Measurements from ENCODE around the gene JAG2. TPM values are rescaled to one million over a fixed set of nuclear protein-coding genes. Genes with fewer than 3 reads are reported as not detected.

The JAG2 gene
- total RNA-seq, 4 donors from 2014 or later: 5.4 to 29.9 (median 6.6) TPM

- no peak for DNase-seq
- Histone ChIP-seq H3K27me3 (no peaks in the 10 kb centered on the region), H3K36me3 (no peaks in the 10 kb centered on the region), H3K4me1 (peaks cover 26 to 41% (median 38%) of the 10 kb centered on the region in 4 donors), H3K27ac (peak overlapping the region; percentile 93 to 97 (median 94)), H3K9me3 (no peaks in the 10 kb centered on the region), H3K4me3 (peak overlapping the region; percentile 62 to 90 (median 79))
- in situ Hi-C loops (cut with MboI; ENCODE audit: low pct_ligation_motif_present in 1 of 4, low pct_unique_long_range_greater_than_20kb in 1 of 4, low sequenced_read_pairs in 3 of 4) (loop anchor here in 2 of 4 donors (10.0 to 25.0 kb wide), 2 partner anchors 193 to 260 kb away; no protein-coding TSS in a partner anchor), intact Hi-C loops (cut with DNase I; ENCODE audit: low total_unique reads) (loop anchor here (10.0 kb wide), 1 partner anchor 260 kb away; no protein-coding TSS in a partner anchor)
- WGBS, 2 donors (ENCODE audit: low coverage in 1 of 2): 56% methylated on average over 14 of the region's 14 CpGs; no CpG with 5 or more reads in 1 of the 2 donors
- TF ChIP-seq POLR2AphosphoS5 (IDR thresholded peaks at IDR 0.05) (no peak), EP300 (IDR thresholded peaks at IDR 0.05; ENCODE audit: low read depth) (no peak), POLR2A (IDR thresholded peaks at IDR 0.05) (no peak), CTCF (IDR thresholded peaks at IDR 0.05) (no peak)
These were observed 74.2 kb downstream of the JAG2 start for GRCh38 chr14:105094193-105094907.

GRCh38 chr14:105093431-105094192 lies 75.0 kb downstream of the JAG2 start:
- Histone ChIP-seq H3K4me3 (peak overlapping the region; percentile 62 to 90 (median 79)), H3K9me3 (no peaks in the 10 kb centered on the region), H3K27ac (peak overlapping the region; percentile 93 to 97 (median 94)), H3K27me3 (no peaks in the 10 kb centered on the region), H3K36me3 (no peaks in the 10 kb centered on the region), H3K4me1 (peaks cover 26 to 48% (median 42%) of the 10 kb centered on the region in 4 donors)
- WGBS, 2 donors (ENCODE audit: low coverage in 1 of 2): 0% methylated on average over 34 of the region's 76 CpGs; no CpG with 5 or more reads in 1 of the 2 donors
- TF ChIP-seq POLR2A (IDR thresholded peaks at IDR 0.05): peak; percentile 62
- TF ChIP-seq CTCF (IDR thresholded peaks at IDR 0.05): peak; percentile 18 to 56 (median 38)
- TF ChIP-seq POLR2AphosphoS5 (IDR thresholded peaks at IDR 0.05): peak in 2 of 3 donors; percentile 70 to 76
- no peak for TF ChIP-seq EP300 (IDR thresholded peaks at IDR 0.05; ENCODE audit: low read depth)
- DNase-seq: peak; percentile 88
- in situ Hi-C loops (cut with MboI; ENCODE audit: low pct_ligation_motif_present in 1 of 4, low pct_unique_long_range_greater_than_20kb in 1 of 4, low sequenced_read_pairs in 3 of 4): loop anchor here in 2 of 4 donors (10.0 to 25.0 kb wide), 2 partner anchors 194 to 261 kb away; no protein-coding TSS in a partner anchor
- intact Hi-C loops (cut with DNase I; ENCODE audit: low total_unique reads): loop anchor here (10.0 kb wide), 1 partner anchor 261 kb away; no protein-coding TSS in a partner anchor

GRCh38 chr14:105093038-105093430 lies 75.5 kb downstream of the JAG2 start:
- intact Hi-C loops (cut with DNase I; ENCODE audit: low total_unique reads): loop anchor here (10.0 kb wide), 1 partner anchor 262 kb away; no protein-coding TSS in a partner anchor
- no peak for TF ChIP-seq CTCF (IDR thresholded peaks at IDR 0.05)
- TF ChIP-seq POLR2A (IDR thresholded peaks at IDR 0.05): no peak
- no peak for TF ChIP-seq POLR2AphosphoS5 (IDR thresholded peaks at IDR 0.05)
- TF ChIP-seq EP300 (IDR thresholded peaks at IDR 0.05; ENCODE audit: low read depth): no peak
- peak; percentile 76 for DNase-seq
- Histone ChIP-seq H3K4me1 (peaks cover 26 to 54% (median 47%) of the 10 kb centered on the region in 4 donors), H3K27ac (peak overlapping the region; percentile 93 to 97 (median 94)), H3K4me3 (peak overlapping the region; percentile 14 to 90 (median 66)), H3K9me3 (no peaks in the 10 kb centered on the region), H3K27me3 (peaks cover 3% of the 10 kb centered on the region), H3K36me3 (no peaks in the 10 kb centered on the region)
- in situ Hi-C loops (cut with MboI; ENCODE audit: low pct_ligation_motif_present in 1 of 4, low pct_unique_long_range_greater_than_20kb in 1 of 4, low sequenced_read_pairs in 3 of 4): loop anchor here in 2 of 4 donors (10.0 to 25.0 kb wide), 2 partner anchors 194 to 262 kb away; no protein-coding TSS in a partner anchor
- WGBS, 2 donors (ENCODE audit: low coverage in 1 of 2): 2% methylated on average over 24 of the region's 46 CpGs; no CpG with 5 or more reads in 1 of the 2 donors
